Cerebellar cortex (tissue), 1 donor: ENCODE results near the gene SIAH2.

Experiments
- DNase-seq: peaks from one replicate; pipeline ENCODE4 v3.0.0-alpha.2; 2015; ENCODE audit warnings: low spot score

Gene SIAH2

GRCh38 chr3:150773616-150774192, 10.7 kb upstream of the SIAH2 start:
- DNase-seq: no peak

- no peak for DNase-seq
Measured at GRCh38 chr3:150771600-150771999, 8.6 kb upstream of the SIAH2 start.

GRCh38 chr3:150770681-150771080, 7.7 kb upstream of the SIAH2 start:
- no peak for DNase-seq

- DNase-seq: no peak
Measured at GRCh38 chr3:150766742-150767141, 3.8 kb upstream of the SIAH2 start.

GRCh38 chr3:150765949-150766720, 3.2 kb upstream of the SIAH2 start:
- DNase-seq: no peak

- no peak for DNase-seq
Measured at GRCh38 chr3:150764967-150765366, 2.0 kb upstream of the SIAH2 start.

- no peak for DNase-seq
Measured at GRCh38 chr3:150764566-150764965, 1.6 kb upstream of the SIAH2 start.

- peak; percentile 59 for DNase-seq
Measured at GRCh38 chr3:150763841-150764483, 993 bp upstream of the SIAH2 start.

GRCh38 chr3:150762662-150763121, 277 bp downstream of the SIAH2 start:
- DNase-seq: no peak

GRCh38 chr3:150761831-150762661, 923 bp downstream of the SIAH2 start:
- peak; percentile 73 for DNase-seq

GRCh38 chr3:150760431-150761200, 2.4 kb downstream of the SIAH2 start:
- DNase-seq: no peak

GRCh38 chr3:150759947-150760346, 3.0 kb downstream of the SIAH2 start:
- DNase-seq: no peak

GRCh38 chr3:150759319-150759718, 3.6 kb downstream of the SIAH2 start:
- no peak for DNase-seq

- DNase-seq: no peak
Measured at GRCh38 chr3:150757768-150758167, 5.2 kb downstream of the SIAH2 start.

- no peak for DNase-seq
Measured at GRCh38 chr3:150757364-150757763, 5.6 kb downstream of the SIAH2 start.

- DNase-seq: no peak
Measured at GRCh38 chr3:150756491-150757059, 6.4 kb downstream of the SIAH2 start.

- no peak for DNase-seq
Measured at GRCh38 chr3:150755902-150756301, 7.1 kb downstream of the SIAH2 start.

- DNase-seq: no peak
Measured at GRCh38 chr3:150754896-150755295, 8.1 kb downstream of the SIAH2 start.

- DNase-seq: no peak
Measured at GRCh38 chr3:150751781-150752263, 11.1 kb downstream of the SIAH2 start.

- no peak for DNase-seq
Measured at GRCh38 chr3:150749255-150749654, 13.7 kb downstream of the SIAH2 start.

GRCh38 chr3:150748684-150749047, 14.3 kb downstream of the SIAH2 start:
- no peak for DNase-seq
